HG02610 (cell line): ENCODE measurements around the gene WASF3.
A peak's percentile ranks its signal among the peaks of the same experiment; 100 is the strongest.

ENCODE experiments used
- ATAC-seq: cut with Tn5 transposase; IDR thresholded peaks from one replicate; pipeline ENCODE4 v1.9.1; 2021; ENCODE audit warnings: mild to moderate bottlenecking, moderate library complexity; ENCODE audit not compliant: unreplicated experiment

Gene WASF3

DNA sequence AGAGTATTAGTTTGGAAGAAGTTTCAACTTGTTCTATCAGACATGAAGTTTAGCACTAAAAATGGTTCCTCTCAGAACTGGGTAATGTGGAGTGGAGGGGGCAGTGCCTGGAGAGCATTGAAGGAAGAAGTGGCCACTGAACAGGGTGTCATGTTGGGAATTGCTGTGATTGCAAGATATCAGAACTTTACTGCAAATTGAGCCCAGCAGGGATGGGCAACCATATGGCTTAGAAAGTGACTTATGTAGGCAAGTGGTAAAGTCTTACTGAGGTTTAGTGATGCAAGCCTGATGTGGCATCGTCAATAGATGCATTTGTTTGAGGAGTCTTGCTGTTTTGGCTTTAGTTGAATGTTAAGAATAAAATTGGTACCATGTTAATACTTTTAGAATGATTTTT lies 31.7 kb downstream of the WASF3 start:
- ATAC-seq, result no peak

DNA sequence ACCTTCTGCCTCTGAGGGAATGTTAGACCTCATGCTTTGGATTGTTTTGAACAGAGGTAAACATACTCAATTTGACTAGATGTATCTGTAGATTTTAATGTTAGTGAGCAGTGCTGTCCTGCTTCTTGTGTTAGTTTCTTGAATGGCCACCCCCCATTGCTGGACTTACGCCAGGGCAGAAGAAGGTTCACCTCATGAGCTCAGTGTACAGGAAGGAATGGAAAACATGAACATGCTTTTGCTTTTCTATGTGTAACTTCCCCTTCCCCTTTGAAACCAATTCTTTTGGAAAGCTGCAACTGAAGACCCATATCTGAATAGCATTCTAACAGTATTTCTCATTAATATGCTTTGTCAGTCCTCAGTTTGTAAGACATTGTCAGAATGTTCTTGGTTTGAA lies 32.3 kb downstream of the WASF3 start:
- no peak for ATAC-seq

DNA sequence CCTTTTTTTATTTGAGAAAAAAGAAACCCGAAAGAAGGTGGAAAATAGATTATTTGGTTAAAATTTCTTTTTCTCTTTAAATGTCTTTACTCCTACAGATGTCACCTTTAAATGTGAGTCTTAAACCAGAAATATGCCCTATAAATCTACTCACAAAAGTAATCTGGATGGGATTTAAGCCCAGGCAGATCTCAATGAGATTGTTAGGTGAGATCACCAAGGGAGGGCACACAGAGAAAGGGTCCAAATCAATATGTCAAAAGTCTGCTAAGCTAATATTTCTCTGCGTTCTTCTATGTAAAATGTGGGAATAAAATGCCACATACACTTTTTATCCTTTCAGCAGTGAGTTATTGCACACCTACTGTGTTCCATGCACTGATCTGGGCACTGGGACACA lies 32.9 kb downstream of the WASF3 start:
- ATAC-seq, result no peak

DNA sequence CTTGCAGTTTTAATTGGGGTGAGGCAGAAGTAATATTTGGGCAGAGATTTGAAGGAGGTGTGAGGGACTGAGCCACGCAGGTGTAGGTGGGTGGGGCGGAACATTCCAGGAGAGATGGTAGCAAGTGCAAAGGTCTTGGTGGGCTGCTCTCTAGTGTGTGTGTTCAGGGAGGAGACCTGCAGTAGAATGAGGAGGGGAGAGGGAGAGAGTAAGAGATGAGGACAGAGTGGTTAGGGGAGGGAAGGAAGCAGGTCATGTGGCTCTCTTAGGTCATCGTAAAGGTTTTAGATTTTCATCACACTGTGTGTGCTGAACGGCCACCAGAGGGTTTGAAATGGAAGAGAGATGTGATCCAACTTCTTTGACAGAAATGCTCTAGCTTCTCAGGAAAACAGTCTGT lies 33.5 kb downstream of the WASF3 start:
- ATAC-seq, result no peak

DNA sequence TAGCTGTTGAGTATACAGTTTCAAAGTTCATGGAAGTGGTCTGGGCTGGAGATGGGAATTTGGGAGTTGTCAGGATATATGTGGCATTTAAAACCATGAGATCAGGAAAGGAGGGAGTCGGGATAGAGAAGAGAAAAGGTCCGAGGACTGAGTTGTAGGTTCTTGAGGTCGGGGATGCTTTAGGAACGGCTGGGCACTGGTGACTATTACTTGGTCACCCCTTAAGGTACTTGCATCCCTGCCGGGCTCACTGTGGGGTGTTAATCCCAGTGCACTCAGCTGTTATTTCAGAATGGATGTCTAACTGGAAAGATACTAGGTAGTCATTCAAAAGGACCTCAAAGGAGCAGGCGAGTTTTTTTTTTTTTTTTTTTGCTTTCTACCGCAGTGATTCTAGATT lies 34.2 kb downstream of the WASF3 start:
- ATAC-seq, result no peak

DNA sequence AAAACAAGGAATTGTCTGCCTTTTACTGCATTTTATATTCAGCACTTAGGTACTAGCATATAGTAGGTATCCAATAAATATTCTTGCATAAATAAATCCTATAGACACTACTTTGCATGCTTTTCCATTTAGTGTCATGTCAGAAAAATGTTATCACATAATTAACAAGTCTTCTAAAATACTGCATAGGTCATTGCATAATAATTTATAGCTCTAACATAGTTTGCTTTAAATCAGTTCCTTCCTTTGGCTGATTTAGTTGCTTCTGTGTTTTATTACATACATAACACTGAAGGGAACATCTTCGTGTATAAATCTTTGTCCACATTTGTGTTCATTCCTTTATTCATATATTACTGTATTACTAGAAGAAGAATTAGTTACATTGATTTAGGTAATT lies 36.2 kb downstream of the WASF3 start:
- ATAC-seq, result no peak

DNA sequence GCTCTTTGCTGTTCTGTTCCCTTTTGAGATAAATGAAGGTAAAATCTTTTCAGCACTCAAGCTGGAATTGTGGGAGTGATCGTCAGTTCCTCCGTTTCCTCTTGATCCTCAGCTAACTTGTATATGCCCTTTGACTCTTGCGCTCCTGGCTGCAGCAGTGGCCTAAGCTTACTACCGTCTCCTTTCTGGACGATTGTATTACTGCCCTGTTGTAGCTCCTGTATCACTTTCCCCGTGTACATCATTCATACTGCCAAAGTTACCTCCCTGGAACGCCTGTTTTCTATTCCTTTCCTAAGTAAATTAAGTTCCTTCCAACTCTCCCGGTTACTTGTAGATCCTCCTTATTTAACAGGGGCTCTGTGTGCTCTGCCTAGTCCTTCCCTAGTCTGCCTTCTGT lies 36.9 kb downstream of the WASF3 start:
- ATAC-seq, result no peak

DNA sequence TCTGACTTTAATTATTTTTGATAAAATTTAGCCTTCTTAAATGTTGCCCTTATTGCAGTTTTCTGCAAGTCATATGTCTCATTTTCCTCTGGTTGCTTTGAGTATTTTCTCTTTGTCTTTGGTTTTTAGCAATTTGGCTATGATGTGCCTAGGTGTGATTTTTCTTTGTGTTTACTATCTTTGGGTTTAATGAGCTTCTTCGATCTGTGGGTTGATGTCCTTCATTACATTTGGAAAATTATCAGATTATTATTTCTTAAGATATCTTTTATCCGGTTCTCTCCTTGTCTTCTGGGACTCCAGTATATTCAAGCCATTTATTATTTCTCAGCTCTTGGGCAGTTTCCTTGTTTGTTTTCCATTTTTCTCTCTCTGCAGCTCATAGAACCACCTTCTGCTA lies 39.0 kb downstream of the WASF3 start:
- ATAC-seq, result no peak

DNA sequence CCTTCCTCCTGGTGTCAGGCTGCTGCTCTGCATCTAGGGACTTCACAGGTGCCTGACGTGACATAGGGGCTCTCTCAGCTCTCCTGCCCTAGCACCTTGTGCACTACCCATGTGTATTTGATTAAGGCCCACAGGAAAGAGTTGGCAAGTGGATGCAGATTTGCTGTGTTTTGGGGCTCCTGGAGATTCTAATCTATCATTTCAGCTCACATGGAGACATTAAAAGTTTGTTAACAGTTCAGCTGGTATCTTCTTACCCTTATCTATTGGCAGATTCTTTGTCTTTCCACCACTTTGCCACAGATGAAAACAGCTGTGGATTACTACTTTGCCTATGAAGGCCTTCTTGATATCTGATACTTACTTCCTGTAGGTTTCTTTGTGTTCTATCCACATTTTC lies 41.9 kb downstream of the WASF3 start:
- ATAC-seq, result no peak

DNA sequence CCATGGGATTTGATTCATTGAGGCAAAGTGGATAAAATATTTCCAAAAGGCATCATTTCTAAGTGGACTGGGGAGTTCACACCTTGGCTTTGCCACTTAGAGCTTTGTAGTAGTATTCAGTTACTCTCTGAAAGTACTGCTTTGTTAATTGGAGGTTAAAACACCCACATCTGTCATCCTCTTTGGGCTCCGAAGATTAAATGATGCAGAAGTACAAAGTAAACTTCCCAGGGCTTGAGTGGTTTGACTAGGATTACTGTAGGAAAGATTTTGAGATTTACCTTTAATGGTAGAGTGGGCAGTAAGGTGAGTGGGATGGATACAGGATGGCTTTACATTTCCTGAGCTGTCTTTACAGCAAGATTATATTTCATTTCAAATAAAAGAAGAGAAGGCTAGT lies 42.4 kb downstream of the WASF3 start:
- no peak for ATAC-seq

DNA sequence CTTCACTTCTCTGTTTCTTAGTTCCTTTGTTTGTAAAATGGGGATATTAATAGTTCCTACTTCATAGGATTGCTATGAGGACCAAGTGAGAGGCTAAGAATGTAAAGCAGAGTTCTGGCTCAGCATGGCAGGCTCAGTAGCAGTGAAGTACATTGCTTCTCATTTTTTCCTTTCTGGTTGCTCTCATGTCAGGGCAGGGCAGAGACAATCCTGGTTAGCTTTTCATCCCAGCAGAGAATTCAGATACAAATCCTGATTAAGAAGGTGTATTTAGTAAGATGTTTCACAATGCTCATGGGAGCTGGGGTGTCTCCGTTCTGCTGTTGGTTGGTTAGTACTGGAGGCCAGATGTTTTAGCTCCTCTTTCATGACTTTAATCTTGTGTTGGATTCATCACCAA lies 42.9 kb downstream of the WASF3 start:
- no peak for ATAC-seq

DNA sequence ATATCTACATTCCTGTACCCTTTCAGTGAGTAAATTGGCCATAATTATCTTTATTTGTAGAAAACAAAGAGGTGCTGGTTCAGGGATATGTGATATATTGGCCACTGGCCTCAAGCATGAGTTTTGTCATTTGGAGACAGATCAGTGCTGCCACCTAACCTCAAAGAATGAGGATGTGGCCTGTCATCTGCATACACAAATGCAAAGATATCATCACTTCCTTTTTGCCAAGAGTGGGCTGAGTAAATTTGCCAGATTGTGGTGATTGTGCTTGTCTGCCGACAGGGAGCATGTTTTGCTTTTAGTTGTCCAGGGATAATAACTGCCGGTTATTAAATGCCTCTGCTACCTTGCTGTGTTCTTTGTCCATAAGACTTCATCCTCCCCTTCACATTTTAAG lies 44.2 kb downstream of the WASF3 start:
- ATAC-seq, result peak; percentile 61

DNA sequence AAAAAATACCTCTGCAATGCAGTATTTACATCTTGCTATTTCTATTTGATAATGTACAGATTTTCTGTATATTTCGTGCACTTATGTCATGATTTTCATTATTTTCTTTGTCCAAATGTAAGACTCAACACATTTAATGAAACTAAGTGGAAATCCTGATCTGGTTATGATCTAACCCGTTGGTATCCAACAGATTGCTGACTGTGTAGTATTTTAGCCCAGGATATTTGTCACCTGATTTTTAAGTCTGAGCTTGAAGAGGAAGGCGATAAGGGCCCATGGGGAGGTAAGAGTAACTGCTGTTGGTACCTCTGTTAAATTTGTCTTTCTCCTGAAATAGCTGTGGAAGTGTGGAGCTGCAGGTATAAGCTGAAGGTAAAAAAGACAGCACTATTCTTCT lies 45.3 kb downstream of the WASF3 start:
- ATAC-seq, result no peak

DNA sequence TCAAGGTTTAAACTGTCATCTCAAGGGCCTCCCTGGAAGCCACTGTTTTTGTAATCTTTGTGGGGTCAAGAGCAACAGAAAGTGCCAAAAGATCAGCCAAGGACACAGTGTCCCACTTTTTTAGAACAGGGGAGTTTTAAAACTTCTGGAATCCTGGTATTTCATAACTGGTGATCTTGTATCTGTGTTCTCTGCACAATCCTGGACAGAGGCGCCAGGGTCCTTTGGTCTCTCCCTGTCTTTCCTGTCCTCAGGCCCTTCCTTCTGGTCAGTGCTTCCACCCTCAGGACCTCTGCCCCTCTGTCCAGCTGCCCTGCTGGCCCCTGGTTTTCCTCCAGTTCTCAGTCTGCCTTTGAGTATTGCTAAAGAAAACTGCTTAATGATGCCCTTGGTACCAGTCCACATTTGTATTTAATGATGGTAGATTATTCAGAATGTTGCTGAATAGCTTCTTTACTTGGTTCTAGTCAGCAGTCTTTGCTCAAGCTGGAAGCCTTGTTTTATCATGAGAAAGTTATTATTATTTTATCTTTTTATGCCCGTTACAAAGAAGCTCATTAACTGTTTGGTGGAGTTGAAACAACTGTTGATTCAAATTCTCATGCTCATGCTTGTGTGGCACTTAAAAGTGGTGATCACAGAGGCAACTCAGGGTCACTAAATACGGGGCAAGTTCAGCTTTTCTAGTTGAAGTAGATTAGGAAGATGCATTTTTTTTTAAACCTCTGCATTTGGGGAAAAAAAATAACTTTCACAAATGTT lies 47.5 kb downstream of the WASF3 start:
- ATAC-seq, result no peak

DNA sequence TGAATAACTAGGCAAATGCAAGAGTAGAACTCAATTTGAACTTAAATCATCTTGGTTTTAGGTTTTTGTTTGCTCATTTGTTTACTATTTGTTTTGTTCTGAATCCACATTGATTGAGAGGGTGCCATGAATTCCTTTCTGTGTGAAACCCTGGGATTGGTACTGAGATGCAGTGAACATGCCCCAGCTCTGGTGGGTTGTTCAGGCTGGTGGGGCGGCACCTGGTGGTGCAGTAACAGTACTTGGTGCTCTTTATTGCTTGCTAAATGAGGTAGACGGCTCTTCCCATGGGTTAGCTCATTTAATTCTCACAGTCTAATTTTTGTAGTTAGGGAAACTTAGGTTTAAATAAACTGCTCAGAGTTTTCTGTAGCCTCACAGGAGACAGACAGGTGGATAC lies 48.4 kb downstream of the WASF3 start:
- no peak for ATAC-seq

DNA sequence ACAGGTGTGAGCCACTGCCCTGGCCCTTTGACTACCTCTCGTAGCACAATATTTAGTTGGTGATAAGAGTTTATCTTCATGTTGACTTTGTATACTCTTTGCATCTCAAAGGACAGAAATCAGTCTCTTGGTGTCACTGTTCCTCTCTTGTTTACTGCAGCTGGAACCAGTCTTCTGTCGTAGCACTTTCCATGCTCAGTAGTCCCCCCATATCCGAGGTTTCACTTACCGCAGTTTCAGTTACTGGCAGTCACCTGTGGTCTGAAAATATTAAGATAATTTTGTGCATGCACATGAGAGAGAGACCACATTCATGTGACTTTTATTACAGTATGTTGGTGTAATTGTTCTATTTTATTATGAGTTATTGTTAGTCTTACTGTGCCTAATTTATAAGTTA lies 49.1 kb downstream of the WASF3 start:
- ATAC-seq, result no peak

DNA sequence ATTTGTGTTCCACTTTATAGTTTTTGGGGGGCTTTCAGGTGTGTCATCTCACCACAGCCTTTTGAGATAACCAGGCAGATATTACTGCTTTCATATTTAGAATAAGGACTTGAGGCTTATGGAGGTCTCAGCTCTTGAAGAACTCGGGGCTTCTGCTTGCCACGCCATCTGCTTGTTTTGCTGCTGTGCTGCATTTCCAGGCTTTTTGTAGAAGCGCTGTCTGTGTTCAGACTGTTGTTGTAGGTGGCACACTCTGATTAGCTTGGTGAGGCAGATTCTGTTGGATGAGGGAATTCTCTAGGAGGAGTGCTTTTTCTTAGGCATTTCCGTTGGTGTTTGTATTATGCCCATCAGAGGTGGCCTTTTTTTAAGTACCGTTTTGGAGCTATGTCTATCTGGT lies 57.2 kb downstream of the WASF3 start:
- no peak for ATAC-seq

DNA sequence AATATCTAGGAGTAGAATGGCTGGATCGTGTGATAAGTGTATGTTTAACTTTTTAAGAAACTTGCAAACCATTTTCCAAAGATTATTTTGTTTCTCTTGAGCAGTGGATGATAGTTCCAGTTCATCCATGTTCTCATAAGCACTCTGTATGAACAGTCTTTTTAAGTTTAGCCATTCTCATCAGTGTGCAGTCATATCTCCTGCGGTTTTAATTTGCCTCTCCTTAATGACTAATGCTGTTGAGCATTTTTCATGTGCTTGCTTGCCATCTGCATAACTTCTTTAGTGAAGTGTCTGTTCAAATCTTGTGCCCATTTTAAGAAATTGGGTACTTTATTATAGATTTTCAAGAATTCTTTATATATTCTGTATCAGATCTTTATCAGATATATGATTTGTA lies 58.6 kb downstream of the WASF3 start:
- no peak for ATAC-seq

DNA sequence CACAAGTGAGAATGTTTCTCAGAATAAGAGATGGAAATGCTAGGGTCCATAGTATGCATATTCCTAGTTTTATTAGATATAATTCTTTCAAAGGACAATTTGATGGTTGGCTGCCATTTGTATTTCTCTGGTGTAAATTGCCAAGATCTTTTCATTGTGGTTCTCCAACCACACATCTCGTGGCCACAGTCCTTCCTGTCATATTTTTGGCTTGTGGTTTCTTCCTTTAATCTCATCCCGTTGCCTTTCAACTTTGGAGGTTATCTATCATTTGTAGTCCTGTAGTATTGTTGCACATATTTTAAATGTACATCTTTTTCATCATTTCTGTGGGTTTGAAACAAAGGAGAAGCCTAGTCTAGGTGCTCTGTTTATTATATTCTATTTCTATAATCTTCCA lies 61.2 kb downstream of the WASF3 start:
- no peak for ATAC-seq

DNA sequence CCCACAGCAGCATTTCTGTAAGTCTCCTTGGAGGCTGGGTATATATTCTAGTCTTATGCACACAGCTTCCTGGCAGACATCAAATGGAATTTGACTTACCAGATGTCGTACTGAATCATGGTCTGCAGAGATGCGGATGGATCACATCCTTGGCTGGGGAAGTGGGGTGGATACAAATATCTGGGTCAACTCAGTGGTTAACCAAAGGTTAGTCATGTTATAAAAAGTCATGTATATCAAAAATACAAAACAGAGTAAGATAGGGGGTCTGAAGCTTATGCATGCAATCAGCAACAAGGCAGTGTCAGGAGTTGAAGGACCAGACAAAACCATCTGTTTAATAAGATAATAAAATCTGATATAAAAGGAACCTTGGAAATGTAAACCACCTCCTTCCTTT lies 61.9 kb downstream of the WASF3 start:
- ATAC-seq, result no peak

DNA sequence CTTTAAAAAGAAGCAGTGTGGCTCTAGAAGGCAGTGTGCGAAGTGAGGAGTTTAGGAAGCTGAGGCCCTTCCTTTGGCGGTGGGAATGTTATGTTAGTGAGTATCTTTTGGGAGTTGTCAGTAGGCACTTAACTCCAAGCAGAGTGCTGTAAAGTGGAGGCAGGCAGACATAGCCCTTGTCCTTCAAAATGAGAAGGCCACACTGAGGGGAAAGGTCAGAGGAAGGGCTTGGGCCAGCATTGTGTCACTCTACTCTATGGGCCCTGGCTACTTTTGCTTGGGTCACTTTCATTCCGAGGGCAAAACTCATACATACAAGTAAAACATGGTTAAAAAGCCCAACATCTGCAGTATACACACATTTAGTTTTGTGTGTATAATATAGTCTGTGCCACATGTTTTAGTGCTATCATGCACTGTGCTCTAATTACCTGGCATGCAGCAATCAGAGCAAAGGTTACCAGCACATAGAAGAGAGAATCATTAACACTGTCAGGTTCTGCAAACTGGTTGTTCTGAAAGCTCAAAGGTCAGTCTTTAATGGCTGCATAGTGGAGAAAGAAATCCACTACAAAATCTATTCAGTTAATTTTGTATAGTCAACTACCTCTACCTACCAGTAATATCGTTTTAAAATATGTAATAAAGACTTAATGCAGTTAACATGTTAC lies 64.4 kb downstream of the WASF3 start:
- ATAC-seq, result no peak

DNA sequence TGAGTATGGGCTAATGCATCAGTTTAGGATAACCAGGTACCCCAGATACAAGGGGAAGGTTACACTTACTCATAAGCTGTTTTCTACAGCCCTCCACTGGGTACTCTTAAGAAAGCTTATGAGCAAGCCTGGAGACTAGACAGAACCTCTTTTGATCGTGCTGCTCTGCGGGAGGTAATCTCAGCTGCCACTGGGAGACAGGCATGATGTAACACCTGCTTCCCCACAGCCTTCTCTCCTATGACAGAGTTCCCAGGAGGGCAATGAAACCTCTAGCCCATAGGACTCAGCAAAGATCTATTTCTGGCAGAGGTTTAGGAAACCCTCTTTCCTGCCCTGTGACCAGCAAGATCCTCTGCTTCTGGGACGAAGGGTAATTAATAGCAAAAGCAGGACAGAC lies 65.6 kb downstream of the WASF3 start:
- no peak for ATAC-seq

DNA sequence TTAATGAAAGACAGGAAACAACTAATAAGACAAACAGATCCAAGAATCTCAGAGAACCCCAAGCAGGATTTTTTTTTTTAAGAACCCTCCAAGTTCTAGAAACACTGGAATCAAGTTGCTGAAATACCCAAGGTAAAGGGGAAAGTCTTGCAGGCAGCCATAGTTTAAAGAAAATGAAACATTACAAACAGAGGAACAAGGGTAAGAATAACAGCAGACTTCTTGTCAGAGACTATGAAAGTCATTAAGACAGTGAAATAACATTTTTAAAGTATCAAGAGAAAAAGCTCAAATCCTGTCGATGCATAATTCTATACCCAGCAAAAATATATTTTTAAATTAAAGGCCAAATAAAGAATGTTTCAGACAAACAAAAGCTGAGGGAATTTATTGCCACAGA lies 67.1 kb downstream of the WASF3 start:
- ATAC-seq, result no peak
